HG02759 (cell line): Measurements from ENCODE around the gene USP40.

Source experiments
- ATAC-seq: cut with Tn5 transposase; IDR thresholded peaks from one replicate; pipeline ENCODE4 v1.9.1; 2021; ENCODE audit warnings: mild to moderate bottlenecking, moderate library complexity; ENCODE audit not compliant: unreplicated experiment

Gene USP40

DNA sequence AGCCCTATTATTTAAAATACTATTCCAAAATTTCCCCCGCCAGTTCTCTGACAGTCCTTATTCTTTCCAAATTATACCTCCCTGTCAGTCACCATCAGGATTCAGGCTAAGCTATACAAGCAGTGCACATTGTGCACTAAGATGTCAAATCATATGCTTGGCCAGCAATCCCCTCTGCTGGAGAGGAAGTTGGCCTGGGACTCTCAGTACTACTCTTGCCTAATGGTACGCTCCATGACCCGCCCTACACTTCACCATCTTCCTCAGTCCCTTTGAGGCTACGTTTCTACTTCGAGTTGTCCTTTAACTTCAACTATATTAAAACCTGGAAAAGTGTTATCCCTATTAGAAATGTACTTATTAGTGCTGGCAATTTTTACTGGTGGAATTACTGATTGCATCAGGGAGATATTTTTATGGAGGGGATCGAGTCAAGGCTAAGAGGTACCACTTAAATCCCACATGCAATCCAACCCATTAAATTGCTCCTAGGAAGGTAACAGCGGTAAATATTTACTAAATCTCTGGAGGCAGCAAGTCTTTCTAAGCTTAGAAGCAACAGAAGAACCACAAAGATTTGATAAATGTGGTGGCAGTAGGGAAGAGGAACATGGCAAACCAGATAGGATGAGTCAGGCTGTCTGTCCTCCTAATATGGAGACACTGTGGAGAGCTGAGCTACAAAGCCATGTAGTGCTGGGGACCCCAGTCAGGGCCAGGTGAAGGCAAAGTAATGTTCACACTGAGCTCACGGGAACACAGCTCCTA lies 2.7 kb downstream of the USP40 start:
- ATAC-seq = no peak

DNA sequence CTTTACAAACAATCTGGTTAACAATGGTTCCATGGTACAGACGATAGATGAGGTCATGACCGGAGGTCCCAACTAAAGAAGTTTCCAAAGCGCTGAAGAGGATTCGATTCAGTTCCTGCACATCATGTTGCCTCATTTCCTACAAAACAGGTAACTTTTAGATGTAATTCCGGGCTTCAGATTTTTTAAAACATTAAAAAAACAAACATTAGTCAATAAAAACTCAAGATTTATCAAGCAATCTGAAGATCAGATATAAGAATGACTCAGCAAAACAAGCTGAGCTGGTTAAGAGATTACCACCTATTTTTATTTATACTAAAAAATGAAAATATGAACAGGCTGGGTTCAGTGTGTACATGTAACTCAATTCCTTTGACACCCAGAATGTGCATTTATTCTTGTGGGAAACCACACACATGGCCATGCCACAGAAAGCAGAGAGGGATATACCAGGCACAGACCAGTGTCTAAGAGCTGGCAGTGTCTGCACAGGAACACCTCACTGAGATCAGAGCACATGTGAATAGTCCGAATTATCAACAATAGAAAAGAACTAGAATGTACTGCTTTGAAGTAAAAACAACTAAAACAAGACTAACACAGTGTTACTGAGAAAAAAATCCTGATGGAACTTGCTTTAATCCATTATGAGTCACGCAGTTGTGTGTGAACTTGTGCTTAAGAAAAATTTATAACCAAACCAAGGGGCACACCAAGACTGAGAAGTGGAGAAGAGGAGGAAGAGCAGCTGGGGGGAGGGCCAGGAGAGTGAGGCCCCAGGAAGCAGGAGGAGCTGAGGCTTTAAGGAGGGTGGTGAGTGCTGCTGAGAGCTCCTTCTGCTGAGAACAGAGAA lies 9.5 kb downstream of the USP40 start:
- no peak for ATAC-seq

DNA sequence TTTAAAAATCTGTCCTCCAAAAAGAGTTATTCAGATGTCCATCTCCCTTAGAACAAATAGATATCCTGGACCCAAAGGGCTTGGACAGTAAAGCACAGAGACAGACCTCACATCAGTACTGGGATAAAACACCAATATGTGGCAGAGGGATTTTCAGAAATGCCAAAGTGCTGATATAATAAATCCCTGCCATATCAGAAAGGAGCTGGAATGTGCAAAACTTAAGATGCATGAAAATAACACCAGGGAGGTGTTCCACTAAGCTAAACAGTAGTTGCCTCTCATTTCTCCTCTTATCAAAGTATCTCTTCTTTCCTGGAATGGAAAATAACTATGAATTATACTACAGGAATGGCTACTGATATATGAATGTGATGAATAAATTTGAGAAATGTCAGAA lies 13.2 kb downstream of the USP40 start:
- no peak for ATAC-seq

DNA sequence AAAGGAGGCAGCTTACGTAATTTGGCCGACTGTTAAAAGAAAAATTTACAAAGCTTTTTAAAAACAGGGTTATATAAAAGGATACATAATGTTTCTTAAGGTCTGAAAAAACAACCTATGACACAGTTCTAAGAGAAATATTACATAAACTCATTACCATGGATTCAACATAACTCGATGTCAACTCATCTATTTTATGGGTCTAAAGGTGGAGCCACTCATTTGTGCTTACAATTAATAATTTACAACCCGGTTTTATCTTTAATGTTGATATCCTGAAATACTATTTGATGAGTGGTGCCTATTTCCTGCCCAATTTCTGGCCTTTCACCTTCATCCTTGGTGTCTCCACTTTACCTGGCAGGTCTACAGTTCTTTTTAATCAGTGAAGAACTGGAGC lies 15.1 kb downstream of the USP40 start:
- ATAC-seq = no peak

DNA sequence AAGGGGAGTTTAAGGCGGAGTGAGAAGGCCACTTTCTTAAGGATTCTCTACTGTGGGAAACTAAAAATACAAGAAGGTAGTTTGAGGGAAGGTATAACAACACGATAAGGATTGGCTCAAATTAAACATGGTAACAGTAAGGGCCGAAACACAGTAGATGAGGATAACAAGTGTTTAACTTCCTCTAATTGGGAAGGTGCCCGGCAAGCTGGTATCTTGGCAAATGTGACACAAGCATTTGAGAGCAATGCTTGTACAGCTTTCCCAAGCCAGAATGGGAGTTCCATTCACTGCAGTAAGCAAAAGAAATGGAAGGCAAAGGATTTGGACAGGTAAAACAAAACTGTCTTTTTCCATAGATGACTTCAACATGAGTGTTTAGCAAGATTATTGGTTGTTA lies 19.8 kb downstream of the USP40 start:
- ATAC-seq = no peak

DNA sequence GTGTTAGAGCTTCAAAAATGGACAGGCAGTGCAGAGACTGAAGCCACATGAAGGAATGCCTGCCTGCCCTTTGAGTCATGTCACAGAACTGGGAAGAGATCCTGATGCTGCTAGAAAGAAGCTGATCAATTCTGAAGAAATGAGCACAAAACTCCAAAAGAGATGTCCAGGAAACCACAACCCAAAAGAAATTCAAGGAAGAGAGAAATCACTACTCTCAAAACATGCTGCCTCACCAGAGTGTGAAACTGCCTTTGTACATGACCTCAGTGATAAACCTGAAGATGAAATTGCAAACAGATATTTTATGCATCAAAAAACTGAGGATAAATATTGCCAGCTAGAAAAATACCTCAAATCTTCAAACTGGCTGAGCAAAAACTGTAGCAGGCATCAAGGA lies 20.5 kb downstream of the USP40 start:
- no peak for ATAC-seq

DNA sequence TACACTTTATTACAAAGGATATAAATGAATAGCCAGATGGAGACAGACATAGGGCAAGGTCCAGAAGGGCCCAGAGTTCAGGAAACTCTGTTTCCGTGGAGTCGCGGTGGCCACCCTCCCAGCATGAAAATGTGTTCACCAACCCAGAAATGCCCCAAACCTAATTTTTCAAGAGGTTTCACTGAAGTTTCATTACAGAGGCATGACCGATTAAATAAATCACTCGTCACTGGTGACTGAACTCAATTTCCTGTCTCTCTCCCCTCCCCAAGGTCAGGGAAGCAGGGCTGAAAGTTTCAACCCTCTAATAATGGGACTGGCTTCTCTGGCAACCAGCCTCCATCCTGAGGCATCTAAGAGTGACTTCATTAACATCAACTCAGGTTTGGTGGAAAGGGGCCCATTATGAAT lies 22.4 kb downstream of the USP40 start:
- ATAC-seq = no peak

DNA sequence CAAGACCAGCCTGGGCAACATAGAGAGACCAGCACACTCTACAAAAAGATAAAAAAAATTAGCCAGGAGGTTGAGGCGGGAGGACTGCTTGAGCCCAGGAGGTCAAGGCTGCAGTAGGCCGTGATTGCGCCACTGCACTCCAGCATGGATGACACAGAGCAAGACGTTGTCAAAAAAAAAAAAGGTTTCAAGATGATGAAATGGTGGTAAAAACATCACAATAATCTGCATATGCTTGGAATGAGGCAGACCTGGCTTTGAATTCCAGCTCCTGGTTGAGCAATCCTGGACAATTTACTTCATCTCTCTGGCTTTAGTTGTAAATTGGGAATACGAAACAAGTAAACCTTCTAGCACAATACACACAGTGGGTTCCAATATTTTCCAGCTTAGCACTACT lies 24.1 kb downstream of the USP40 start:
- no peak for ATAC-seq

DNA sequence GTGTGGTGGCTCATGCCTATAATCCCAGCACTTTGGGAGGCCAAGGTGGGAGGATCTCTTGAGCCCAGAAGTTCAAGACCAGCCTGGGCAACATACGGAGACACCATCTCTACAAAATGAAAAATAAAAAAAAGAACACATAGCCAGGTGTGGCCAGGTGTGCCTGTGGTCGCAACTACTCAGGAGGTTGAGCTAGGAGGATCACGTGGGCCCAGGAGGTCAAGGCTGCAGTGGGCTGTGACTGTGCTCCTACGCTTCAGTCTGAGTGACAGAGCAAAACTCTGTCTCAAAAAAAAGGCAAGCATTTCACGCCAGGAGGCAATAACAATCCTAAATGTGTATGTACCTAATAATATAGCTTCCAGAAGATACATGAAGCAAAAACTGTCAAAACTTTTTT lies 27.8 kb downstream of the USP40 start:
- no peak for ATAC-seq

DNA sequence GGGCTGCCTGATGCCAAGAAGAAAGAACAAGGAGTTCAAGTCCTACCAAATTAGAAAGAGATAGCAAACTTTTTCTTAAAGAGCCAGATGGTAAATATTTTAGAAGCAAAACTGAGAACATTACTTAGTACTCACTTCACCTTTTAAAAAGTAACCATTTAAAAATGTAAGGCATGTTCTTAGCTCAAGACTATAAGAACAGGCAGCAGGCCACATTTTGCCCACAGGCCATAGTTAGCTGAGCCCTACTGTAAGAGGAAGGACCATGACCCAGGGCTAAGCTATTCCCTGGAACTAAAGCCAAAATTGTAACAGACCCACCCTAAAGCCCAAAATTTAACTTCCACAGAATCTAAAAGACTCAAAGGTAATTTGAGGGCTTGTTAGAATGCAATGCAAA lies 31.3 kb downstream of the USP40 start:
- ATAC-seq = no peak

DNA sequence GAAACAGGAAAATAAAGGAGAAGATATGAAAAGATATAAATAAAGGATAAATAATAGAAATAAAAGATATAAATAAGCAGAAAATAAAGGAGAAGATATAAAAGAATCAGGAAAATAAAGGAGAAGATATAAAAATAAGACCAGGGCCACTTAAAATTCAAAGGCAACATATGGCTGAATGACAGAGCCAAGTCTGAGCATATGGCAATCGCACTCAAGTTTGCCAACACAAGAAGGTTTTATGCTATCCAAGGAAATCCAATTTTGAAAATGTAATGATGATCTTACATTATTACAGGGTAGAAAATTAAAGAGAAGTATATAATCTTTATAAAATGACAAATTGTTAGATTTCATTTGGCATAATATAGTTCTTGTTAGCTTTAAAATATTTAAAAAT lies 33.6 kb downstream of the USP40 start:
- ATAC-seq = no peak

DNA sequence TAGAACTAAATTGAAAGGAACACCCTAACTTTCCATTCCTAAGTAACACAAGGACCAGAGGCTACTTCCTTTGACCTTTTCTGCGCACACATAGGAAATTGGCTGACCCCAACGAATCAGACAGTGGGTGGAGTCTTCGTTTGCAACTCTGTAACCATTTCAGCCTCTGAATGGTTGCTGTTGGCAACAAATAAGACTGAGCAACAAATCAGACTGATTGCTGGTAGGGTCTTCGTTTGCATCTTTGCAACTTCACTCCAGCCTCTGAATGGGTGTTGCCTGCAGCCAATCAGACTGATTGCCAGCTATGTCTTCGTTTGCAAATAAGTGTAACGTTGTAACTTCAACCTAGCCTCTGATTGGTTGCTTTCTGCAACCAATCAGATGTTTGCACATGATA lies 34.6 kb downstream of the USP40 start:
- no peak for ATAC-seq

DNA sequence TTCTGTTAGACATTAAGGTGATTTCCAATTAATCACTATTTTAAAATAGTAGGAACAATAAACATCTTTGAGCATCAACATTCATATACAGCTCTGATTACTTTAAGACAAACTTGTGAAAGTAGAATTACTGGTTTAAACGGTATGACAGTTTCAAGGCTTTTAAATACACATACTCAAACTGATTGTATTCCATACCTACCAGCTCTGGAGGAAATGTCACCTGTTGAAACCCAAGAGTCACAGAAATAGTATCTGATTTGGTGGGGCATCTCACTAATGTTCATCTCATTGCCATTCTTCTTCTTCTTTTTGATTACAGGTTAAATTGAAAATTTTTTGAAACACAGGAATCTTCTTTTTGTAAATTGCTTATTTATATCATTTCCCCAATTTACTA lies 36.2 kb downstream of the USP40 start:
- no peak for ATAC-seq

DNA sequence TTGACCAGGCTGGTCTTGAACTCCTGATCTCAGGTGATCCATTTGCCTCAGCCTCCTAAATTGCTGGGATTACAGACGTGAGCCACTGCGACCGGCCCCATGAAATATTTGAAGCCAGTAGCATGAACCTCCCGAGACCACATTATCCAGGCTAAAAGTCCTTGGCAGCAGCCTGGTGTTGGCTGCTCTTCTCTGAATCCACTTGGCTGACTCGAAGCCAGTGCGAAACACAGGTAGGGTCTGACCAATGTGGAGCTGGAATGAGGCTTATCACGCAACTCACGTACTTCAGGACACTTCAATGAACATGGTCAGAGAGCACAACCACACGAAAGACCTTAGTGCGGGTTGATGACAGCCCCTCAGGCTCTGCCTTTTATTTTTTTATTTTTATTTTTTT lies 38.4 kb downstream of the USP40 start:
- no peak for ATAC-seq

DNA sequence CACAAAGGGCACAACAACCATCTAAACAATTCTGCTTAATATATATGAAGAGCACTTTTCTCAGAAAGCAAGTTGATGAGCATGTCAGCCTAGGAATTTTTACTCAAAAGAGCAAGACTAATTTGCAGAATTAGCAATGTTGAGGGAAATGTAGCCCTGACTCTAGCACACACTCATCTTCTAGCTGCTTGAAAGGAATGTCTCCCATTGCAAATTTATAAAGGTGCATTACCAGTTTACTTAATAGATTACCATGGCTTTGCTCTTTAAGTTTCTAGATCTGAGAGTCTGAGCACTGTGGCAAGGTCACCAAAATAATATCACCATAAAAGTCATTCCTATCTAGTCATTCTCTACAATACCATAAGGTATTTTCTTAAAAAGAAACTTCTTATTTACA lies 40.8 kb downstream of the USP40 start:
- no peak for ATAC-seq

DNA sequence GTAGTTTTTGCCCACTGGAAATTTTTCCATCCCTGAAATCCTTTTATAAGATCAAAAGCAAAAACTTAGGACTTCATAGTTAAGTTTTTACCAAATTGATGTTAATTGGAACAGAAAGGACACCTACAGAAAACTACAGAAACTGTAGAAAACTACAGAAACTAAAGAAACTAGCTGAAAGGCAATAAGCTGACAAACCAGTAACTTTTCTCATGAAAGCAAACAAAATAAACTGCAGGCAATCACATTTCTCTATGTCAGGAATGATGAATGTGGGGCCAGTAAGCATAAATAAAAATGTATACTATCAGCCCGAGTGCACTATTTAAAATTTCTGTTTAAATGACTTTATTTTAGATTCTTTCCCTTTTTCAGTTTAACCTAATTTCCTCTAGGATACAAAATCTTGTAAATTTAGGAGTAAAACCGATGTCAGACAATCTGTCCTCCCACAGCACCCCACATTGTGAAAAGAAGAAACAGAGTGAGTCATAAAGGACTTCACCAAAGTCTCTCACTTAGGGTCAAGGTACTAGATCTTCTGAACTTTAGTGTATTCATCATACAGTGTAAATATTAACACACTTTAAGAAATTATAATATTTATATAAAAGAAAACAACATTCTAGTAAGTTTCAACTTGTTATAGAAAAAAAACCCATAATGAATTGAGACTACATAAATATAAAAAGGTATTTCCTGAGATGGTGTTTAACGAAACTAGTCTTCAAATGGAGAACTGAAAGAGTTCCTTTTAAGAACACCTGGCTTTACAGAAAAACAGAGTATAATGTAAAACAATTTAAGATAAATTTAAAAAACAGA lies 46.6 kb downstream of the USP40 start:
- ATAC-seq = peak; percentile 81

DNA sequence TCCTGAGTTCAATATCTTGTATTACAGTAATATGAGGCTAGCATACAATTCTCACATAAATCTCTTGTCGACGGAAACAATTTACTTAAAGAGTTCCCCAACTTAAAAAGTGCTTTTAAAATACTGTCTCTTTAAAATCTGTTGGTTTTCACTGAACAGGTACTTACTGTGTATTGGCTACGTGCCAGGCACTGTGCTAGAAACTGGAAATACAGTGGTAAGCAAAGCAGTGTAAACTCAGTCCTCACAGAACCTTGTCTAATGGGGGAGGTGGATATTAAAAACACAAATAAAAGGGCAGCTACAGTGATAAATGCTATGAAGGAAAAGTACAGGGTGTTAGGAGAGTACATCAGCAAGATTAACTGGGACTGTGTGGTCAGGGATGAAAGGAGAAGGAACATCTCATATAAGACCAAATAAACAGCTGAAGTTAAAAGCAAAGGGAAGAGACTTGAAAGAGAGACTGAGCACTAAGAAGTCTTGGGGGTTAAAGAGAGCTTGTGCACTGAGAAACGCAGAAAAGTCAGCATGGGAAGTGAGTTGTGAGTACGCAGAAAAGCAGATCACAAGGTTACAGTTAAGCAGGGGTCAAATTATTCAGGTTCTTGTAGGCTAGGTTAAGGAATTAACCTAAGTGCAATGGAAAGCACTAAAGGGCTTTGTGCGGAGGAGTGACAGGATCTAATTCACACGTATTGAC lies 52.5 kb downstream of the USP40 start:
- no peak for ATAC-seq

DNA sequence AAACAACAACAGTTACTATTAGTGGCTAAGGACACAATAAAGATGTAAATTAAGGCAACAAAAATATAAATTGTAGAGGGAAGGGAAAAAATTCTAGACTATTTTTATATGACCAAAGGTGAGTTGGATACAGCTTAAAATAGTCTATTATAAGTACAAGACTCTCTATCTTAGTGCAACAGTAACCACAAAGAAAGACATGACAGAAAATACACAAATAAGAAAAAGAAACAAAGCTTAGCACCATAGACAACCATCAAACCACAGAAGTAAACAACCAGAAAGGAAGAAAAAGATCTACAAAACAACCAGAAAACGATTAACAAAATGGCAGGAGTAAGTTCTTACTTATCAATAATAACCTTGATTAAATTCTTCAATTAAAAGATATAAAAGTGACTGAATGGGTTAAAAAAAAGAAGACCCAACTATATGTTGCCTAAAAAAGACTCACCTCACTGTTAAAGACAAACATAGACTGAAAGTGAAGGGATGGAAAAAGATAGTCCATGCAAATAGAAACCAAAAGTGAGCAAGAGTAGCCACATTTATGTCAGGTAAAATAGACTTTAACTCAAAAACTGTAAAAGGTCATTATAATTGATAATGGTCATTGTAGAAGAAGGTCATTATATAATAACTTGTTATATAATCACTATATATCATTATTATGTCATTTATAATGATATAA lies 62.5 kb downstream of the USP40 start:
- no peak for ATAC-seq

DNA sequence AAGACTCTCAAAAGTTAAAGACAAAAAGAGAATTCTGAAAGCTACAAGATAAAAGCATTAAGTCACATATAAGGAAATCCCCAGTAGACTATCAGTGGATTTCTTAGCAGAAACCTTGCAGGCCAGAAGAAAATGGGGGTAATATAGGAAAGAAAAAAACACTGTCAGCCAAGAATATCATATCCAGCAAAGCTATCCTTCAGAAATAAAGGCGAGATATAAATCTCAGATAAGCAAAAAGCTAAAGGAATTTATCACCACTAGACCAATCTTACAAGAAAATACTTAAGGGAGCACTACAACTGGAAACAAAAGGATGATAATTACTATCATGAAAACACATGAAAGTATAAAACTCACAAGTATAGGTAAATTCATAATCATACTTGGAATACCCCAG lies 63.1 kb downstream of the USP40 start:
- ATAC-seq = no peak
